ENCODE data around the gene HNRNPU.

The HNRNPU gene

GRCh38 chr1:244836135-244836521, 28.2 kb downstream of the HNRNPU start (continued):
- TF ChIP-seq ZNF10 (tag by site-specific recombination; IDR thresholded peaks at IDR 0.05), result peak; percentile 59; the same call in 1 of the 2 replicates
- peak; percentile 21 for TF ChIP-seq ZNF2 (tag by site-specific recombination; IDR thresholded peaks at IDR 0.05)
- TF ChIP-seq ZBTB17 (tag by site-specific recombination; IDR thresholded peaks at IDR 0.05), result peak; percentile 80
- TF ChIP-seq, protein P1, sequence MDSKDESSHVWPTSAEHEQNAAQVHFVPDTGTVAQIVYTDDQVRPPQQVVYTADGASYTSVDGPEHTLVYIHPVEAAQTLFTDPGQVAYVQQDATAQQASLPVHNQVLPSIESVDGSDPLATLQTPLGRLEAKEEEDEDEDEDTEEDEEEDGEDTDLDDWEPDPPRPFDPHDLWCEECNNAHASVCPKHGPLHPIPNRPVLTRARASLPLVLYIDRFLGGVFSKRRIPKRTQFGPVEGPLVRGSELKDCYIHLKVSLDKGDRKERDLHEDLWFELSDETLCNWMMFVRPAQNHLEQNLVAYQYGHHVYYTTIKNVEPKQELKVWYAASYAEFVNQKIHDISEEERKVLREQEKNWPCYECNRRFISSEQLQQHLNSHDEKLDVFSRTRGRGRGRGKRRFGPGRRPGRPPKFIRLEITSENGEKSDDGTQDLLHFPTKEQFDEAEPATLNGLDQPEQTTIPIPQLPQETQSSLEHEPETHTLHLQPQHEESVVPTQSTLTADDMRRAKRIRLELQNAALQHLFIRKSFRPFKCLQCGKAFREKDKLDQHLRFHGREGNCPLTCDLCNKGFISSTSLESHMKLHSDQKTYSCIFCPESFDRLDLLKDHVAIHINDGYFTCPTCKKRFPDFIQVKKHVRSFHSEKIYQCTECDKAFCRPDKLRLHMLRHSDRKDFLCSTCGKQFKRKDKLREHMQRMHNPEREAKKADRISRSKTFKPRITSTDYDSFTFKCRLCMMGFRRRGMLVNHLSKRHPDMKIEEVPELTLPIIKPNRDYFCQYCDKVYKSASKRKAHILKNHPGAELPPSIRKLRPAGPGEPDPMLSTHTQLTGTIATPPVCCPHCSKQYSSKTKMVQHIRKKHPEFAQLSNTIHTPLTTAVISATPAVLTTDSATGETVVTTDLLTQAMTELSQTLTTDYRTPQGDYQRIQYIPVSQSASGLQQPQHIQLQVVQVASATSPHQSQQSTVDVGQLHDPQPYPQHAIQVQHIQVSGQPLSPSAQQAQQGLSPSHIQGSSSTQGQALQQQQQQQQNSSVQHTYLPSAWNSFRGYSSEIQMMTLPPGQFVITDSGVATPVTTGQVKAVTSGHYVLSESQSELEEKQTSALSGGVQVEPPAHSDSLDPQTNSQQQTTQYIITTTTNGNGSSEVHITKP (tag by site-specific recombination; IDR thresholded peaks at IDR 0.05), result 0 out of 2 replicates have a peak, but pooled peaks have one; percentile 83
- TF ChIP-seq FEZF1 (tag by site-specific recombination; IDR thresholded peaks at IDR 0.05), result peak; percentile 88
- TF ChIP-seq ZNF473 (tag by site-specific recombination; IDR thresholded peaks at IDR 0.05), result no peak
- peak; percentile 47; the same call in 1 of the 2 replicates for TF ChIP-seq SP7 (tag by site-specific recombination; IDR thresholded peaks at IDR 0.05)
- TF ChIP-seq ZXDB (tag by site-specific recombination; IDR thresholded peaks at IDR 0.05), result 0 out of 2 replicates have a peak, but pooled peaks have one; percentile 14
- TF ChIP-seq PRDM1 (tag by site-specific recombination; IDR thresholded peaks at IDR 0.05), result peak; percentile 81
- TF ChIP-seq IKZF3 (tag by site-specific recombination; IDR thresholded peaks at IDR 0.05), result peak; percentile 95; the same call in 1 of the 2 replicates
- TF ChIP-seq OVOL3 (tag by site-specific recombination; IDR thresholded peaks at IDR 0.05), result no peak; the same call in 1 of the 2 replicates
- TF ChIP-seq ZNF654 (tag by site-specific recombination; IDR thresholded peaks at IDR 0.05; ENCODE audit: low read depth), result no peak
- TF ChIP-seq ZNF513 (tag by site-specific recombination; IDR thresholded peaks at IDR 0.05), result peak; percentile 4; the same call in 1 of the 2 replicates
- 0 out of 2 replicates have a peak, but pooled peaks have one; percentile 18 for TF ChIP-seq REPIN1 (tag by site-specific recombination; IDR thresholded peaks at IDR 0.05; ENCODE audit: low read depth)
- 0 out of 2 replicates have a peak, but pooled peaks have one; percentile 42 for TF ChIP-seq TRIM28 (IDR thresholded peaks at IDR 0.05; ENCODE audit: borderline replicate concordance, low read length)
- TF ChIP-seq ZBTB48 (tag by site-specific recombination; IDR thresholded peaks at IDR 0.05), result peak; percentile 76
- no peak for TF ChIP-seq ZFHX2 (tag by site-specific recombination; conservative IDR thresholded peaks at IDR 0.05)

DNA sequence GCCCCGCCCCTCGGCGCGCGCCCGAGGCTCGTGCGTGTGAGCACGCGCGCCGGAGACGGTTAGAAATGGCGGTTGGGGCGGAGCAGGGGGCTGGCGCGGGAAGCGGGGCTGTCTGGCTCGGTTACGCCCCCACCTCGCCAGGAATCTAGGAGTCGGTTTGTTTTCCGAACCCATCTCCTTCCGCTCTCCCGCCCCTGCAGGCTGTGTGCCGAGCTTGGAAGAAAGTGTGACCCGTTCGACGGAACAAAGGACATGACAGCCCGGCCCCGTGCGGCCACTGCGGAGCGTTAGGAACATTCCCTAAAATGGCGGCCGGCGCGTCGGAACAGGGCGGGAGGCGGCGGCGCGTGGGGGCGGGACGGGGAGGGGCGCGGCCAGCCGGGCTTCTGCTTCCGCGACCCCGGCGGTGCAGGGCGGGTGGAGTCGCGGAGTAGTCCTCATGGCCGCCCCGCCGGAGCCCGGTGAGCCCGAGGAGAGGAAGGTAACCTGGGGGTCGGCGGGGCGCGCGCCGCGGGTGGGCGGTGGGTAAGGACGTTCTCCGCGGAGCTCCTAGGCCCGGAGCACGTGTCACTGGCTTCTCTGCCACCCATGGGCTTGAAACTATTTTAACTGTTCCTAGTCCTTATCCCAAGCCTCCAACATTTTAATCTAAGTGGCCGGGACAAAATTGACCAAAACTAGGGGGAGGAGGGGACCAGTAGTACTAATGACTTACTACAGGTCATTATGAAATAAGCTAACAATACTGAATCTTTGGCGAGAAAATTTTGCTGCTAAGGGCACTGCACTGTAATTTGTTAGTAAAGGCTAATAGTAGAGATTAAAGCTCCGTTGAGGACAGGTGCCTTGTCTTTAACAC, 28.8 kb downstream of the HNRNPU start, which contains the start of gene COX20:
Gene COX20 (plus strand): TSS at position 383 of the 859 bp plus-strand sequence. CDS start 57 bp downstream, at position 440.
- CTCF ChIA-PET, result interaction anchor here (0.7 to 2.6 kb wide), 7 partner anchors 23 to 231 kb away, joined by 3 to 18 read pairs (median 7); no protein-coding TSS in a partner anchor
- peak within 1 kb of the TSS; percentile 91 for H3K4me3 ChIP-seq (ENCODE audit: low read depth, low read length)
- peaks cover 10% of the 10 kb centered on the region; the same call in 1 of the 2 replicates for H3K4me1 ChIP-seq (ENCODE audit: control insufficient read depth, insufficient read depth, low read length)
- no peaks in the 10 kb centered on the region for H3K9me3 ChIP-seq (ENCODE audit: control insufficient read depth, insufficient read depth, low read depth, low read length)
- peak within 1 kb of the TSS; percentile 99 for H3K27ac ChIP-seq (ENCODE audit: extremely low read depth, low read depth, low read length)
- H3K36me3 ChIP-seq (ENCODE audit: control insufficient read depth in 2 of 2, insufficient read depth in 1 of 2, low read length in 2 of 2), result peaks cover 4 to 19% of the 10 kb centered on the region in 2 experiments; a peak in 2 of 3 replicates
- POLR2A ChIA-PET, result interaction anchor here (0.6 to 4.9 kb wide), 14 partner anchors 9 to 207 kb away, joined by 3 to 98 read pairs (median 6); partner anchors contain the start of gene HNRNPU
- no peak for TF ChIP-seq TCF7L2 (IDR thresholded peaks at IDR 0.05; ENCODE audit: borderline replicate concordance, low read depth, low read length)
- peak; percentile 87 for TF ChIP-seq SP2 (tag by site-specific recombination; IDR thresholded peaks at IDR 0.05)
- TF ChIP-seq, protein P2, sequence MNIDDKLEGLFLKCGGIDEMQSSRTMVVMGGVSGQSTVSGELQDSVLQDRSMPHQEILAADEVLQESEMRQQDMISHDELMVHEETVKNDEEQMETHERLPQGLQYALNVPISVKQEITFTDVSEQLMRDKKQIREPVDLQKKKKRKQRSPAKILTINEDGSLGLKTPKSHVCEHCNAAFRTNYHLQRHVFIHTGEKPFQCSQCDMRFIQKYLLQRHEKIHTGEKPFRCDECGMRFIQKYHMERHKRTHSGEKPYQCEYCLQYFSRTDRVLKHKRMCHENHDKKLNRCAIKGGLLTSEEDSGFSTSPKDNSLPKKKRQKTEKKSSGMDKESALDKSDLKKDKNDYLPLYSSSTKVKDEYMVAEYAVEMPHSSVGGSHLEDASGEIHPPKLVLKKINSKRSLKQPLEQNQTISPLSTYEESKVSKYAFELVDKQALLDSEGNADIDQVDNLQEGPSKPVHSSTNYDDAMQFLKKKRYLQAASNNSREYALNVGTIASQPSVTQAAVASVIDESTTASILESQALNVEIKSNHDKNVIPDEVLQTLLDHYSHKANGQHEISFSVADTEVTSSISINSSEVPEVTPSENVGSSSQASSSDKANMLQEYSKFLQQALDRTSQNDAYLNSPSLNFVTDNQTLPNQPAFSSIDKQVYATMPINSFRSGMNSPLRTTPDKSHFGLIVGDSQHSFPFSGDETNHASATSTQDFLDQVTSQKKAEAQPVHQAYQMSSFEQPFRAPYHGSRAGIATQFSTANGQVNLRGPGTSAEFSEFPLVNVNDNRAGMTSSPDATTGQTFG (tag by site-specific recombination; IDR thresholded peaks at IDR 0.05; ENCODE audit: borderline replicate concordance), result no peak
- TF ChIP-seq ZNF214 (tag by site-specific recombination; IDR thresholded peaks at IDR 0.05; ENCODE audit: borderline replicate concordance), result no peak
- peak; percentile 89; the same call in 1 of the 2 replicates for TF ChIP-seq ZNF610 (tag by site-specific recombination; IDR thresholded peaks at IDR 0.05; ENCODE audit: borderline replicate concordance)
- TF ChIP-seq ZNF837 (tag by site-specific recombination; IDR thresholded peaks at IDR 0.05), result peak; percentile 85
- peak; percentile 16 for TF ChIP-seq REST (tag by site-specific recombination; IDR thresholded peaks at IDR 0.05)
- TF ChIP-seq ZXDB (tag by site-specific recombination; IDR thresholded peaks at IDR 0.05), result peak; percentile 95
